AG10803 (cell line): Measurements from ENCODE around the gene SHISAL1.

Source experiments
- DNase-seq: peaks from one replicate; pipeline ENCODE4 v3.0.0; 2010; ENCODE audit warnings: low read depth
- H3K4me3 ChIP-seq: 2 replicates; pipeline ENCODE4 v1.5.1; 2011; ENCODE audit warnings: mild to moderate bottlenecking, low read length, control low read depth
- TF ChIP-seq, protein P1 (sequence below): conservative IDR thresholded peaks from 2 replicates; pipeline ENCODE4 v1.5.1; 2011; ENCODE audit warnings: mild to moderate bottlenecking, low read length, control low read depth, inconsistent platforms

SHISAL1 gene

DNA sequence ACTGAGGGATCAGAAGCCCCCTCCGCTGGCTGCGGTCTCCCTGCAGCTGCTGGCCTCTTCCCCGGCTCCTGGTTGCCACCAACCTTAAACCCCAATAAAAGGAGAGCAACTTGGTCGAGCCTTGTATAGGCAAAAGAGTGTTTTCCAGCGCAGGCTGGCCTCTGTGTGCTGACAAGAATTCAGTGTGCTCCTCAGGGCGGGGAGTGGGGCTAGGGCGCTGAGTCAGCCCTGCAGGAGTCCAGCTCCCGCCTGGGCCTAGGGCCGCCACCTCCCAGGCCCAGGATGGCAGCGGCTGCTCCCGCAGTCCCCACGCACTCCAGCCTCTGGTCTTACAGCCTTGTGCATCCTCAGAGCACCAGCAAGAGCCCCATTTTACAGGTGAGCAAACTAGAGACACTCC lies at the start of gene SHISAL1:
Gene SHISAL1 (minus strand): TSS at position 186 of the 400 bp plus-strand sequence. CDS start 12,006 bp downstream, outside the sequence.
- H3K4me3 ChIP-seq, result no peak within 1 kb of the TSS
- DNase-seq, result no peak
- TF ChIP-seq, protein P1, sequence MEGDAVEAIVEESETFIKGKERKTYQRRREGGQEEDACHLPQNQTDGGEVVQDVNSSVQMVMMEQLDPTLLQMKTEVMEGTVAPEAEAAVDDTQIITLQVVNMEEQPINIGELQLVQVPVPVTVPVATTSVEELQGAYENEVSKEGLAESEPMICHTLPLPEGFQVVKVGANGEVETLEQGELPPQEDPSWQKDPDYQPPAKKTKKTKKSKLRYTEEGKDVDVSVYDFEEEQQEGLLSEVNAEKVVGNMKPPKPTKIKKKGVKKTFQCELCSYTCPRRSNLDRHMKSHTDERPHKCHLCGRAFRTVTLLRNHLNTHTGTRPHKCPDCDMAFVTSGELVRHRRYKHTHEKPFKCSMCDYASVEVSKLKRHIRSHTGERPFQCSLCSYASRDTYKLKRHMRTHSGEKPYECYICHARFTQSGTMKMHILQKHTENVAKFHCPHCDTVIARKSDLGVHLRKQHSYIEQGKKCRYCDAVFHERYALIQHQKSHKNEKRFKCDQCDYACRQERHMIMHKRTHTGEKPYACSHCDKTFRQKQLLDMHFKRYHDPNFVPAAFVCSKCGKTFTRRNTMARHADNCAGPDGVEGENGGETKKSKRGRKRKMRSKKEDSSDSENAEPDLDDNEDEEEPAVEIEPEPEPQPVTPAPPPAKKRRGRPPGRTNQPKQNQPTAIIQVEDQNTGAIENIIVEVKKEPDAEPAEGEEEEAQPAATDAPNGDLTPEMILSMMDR, result no peak

DNA sequence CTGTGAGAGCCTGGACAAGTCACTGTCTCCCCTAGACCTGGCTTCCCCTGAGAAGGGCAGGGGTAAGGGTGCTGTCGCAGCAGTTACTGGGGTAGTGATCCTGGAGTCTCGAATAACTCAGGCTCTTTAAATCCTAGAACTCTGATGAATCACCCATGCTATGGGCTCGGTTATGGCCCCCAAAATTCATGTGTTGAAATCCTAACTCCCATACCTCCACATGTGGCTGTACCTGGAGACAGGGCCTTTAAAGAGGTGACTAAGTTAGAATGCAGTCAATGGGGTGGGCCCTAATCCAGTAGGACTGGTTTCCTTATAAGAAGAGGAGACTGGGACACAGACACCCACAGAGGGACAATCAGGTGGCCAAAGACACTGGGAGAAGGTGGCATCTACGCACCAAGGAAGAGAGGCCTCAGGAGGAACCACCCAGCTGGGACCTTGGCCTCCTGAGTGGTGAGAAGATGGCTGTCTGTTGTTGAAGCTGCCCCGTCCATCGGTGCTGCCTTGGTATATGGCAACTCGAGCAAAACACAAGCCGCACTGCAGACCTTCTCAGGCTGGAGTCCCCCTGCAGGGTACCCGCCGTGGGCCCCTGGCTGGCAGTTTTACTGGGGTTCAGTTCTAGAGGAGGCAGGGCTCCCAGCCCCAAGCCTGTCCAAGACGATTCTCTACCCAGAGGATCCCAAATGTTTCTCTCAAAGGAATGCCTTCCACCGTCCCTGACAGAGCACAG lies 48.8 kb upstream of the SHISAL1 start:
- H3K4me3 ChIP-seq, result no peak overlapping the region
- DNase-seq, result no peak
- TF ChIP-seq, protein P1, result no peak

DNA sequence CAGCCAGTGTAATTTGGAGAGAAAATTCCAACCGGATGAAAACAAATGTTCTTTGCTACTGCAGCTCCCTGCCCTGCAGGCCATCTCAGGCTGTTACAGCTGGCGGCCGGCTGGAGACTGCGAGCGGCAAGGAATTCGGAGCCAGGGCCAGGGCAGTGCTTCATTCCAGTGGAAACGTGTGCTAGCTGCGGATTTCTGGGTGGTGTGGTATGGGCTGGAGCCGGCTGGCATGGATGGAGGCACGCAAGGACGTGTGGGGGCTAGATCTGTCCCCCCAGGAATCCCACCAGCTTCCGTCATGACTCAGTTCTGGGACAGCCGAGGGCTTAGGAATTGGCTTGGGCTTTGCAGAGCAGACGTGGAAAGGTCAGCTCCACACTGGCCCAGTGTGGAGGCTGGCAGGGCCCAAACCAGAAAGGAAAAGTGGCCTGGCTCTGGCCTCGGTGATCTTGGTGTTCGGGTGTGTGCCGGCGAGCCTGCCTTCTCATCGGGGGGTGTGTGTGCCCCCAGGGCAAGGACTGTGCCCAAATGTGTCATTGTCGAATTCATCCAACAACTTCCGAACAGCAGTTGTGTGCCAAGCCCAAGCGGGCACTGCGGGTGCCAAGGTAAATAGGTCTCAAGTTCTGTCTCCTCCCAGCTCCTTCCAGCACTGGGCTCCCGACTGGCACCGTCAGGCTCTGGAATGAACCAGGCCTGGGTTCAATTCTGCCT lies 48.1 kb upstream of the SHISAL1 start:
- H3K4me3 ChIP-seq, result no peak overlapping the region; the same call in 1 of the 2 replicates
- TF ChIP-seq, protein P1, result peak; percentile 55
- peak; percentile 99 for DNase-seq

DNA sequence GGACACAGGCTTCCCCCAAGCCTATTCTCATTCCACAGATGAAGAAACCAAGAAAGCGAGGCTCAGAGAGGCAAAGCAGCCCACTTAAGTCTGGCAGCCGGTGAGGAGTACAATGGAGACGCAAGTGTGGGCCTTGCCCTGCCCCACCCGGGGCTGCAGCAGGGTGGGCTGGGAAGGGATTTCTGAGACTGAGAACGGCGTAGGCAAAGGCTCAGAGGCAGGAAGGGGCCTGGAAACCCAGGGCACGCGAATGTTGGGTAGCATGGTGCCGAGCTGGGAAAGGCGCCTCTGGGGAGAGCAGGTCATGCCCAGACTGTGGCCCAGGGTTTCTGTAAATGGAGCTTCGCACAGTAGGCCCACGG lies 47.5 kb upstream of the SHISAL1 start:
- no peak for DNase-seq
- H3K4me3 ChIP-seq, result no peak overlapping the region
- TF ChIP-seq, protein P1, result no peak

DNA sequence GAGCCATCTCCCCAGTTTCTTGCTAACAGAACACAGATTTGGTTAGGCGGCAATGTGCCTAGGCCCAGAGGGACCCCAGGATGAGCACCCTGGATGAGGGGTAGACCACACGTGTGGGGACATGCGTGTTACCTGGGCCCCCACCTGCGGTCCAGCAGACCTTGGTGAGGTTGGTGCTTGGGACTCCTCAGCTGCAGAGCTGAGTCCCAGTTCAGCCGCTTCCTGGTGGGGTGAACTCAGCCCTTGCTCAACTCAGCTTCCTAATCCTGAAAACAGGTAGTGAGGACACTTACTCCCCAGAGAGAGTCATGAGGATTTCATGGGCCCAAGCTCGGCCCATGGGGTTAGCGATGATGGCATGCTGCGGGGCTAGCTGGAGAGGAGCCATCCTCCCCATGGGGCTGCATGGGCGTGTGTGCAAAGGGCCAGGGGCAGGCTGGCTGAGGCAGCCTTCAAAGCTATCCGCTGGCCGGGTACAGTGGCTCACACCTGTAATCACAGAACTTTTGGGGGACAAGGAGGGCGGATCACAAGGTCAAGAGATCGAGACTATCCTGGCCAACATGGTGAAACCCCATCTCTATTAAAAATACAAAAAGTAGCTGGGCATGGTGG lies 46.9 kb upstream of the SHISAL1 start:
- TF ChIP-seq, protein P1, result no peak
- no peak overlapping the region for H3K4me3 ChIP-seq
- DNase-seq, result no peak

DNA sequence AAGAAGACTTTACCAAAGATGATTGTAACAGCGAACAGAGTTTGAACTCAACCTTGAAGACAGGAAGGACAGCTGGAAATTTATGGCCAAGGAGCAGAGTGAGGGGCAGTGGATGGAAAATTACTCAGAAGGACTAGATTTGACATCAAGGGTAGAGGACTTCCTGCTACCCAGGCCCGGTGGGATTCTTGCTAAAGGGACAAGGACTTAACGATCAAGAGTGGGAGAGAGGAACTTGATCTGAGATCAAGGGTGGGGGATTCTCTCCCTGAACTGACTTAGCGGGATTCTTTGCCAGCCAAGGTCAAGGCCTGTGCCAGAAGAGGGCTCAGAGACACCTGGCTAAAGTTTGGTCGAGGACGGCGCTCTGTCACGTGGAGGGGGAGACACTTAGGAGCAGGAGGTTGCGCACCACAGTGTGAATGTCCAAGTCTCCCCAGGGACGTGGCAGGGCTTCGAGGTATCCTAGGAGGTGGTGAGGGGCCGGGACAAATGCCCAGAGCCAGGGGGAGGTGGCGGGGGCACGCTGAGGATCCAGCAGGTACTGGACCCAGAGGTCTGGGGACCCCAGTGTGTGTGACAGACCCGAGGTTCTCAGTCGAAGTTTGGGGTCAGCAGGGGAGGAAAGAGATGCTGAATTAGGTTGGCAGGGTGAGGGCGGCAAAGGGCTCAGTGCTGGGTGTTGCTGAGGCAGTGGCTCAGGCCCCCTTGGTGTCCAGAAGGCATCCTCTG lies 46.1 kb upstream of the SHISAL1 start:
- no peak for DNase-seq
- TF ChIP-seq, protein P1, result no peak
- no peak overlapping the region for H3K4me3 ChIP-seq
